Nephron (organoid): ENCODE measurements around the gene PIK3CD.

Source experiments
- H3K27ac Mint-ChIP-seq, 3 experiments: 2 replicates each; pipeline ENCODE4 v1.8.0; 2020; ENCODE audit warnings: mixed read lengths in 3 of 3, mild to moderate bottlenecking in 2 of 3, moderate library complexity in 1 of 3
- H3K27me3 Mint-ChIP-seq: 2 replicates; pipeline ENCODE4 v1.8.0; 2021; ENCODE audit warnings: low read depth, mild to moderate bottlenecking, moderate library complexity, mixed read lengths
- H3K36me3 Mint-ChIP-seq: 2 replicates; pipeline ENCODE4 v1.8.0; 2020; ENCODE audit warnings: low read depth, mixed read lengths
- H3K4me1 Mint-ChIP-seq: 2 replicates; pipeline ENCODE4 v1.8.0; 2020; ENCODE audit warnings: mixed read lengths
- H3K4me3 Mint-ChIP-seq, 3 experiments: 2 replicates each; pipeline ENCODE4 v1.8.0; 2020; ENCODE audit warnings: mild to moderate bottlenecking in 3 of 3, mixed read lengths in 3 of 3, moderate library complexity in 2 of 3
- H3K9me3 Mint-ChIP-seq: 2 replicates; pipeline ENCODE4 v1.8.0; 2020; ENCODE audit warnings: mixed read lengths
- CTCF ChIP-seq, 3 experiments: fragments of 200-600 bp; sonication (generic); IDR thresholded peaks; one replicate each; pipeline ENCODE4 v1.5.0; 2021; ENCODE audit warnings: antibody characterized with exemption in 3 of 3; ENCODE audit not compliant: unreplicated experiment in 3 of 3

Gene PIK3CD

GRCh38 chr1:9651220-9651564 lies 339 bp upstream of the PIK3CD start:
- peak overlapping the region; percentile 84 to 89 (median 88) for H3K4me3 Mint-ChIP-seq
- H3K9me3 Mint-ChIP-seq, result no peaks in the 10 kb centered on the region
- H3K27me3 Mint-ChIP-seq, result peaks cover 81% of the 10 kb centered on the region
- no peaks in the 10 kb centered on the region for H3K36me3 Mint-ChIP-seq
- no peak for TF ChIP-seq CTCF (IDR thresholded peaks at IDR 0.05; ENCODE audit: unreplicated experiment in 3 of 3)
- H3K4me1 Mint-ChIP-seq, result peaks cover 13% of the 10 kb centered on the region
- H3K27ac Mint-ChIP-seq, result no peak overlapping the region

GRCh38 chr1:9652379-9653209 lies 1.1 kb downstream of the PIK3CD start:
- TF ChIP-seq CTCF (IDR thresholded peaks at IDR 0.05; ENCODE audit: unreplicated experiment in 3 of 3), result no peak
- Mint-ChIP-seq H3K9me3 (no peaks in the 10 kb centered on the region), H3K27me3 (peaks cover 86% of the 10 kb centered on the region), H3K27ac (no peak overlapping the region), H3K4me1 (peaks cover 13% of the 10 kb centered on the region), H3K4me3 (peak overlapping the region; percentile 49 to 69 (median 57)), H3K36me3 (no peaks in the 10 kb centered on the region)

GRCh38 chr1:9653210-9653490 lies 1.6 kb downstream of the PIK3CD start:
- peak overlapping the region; percentile 49 to 69 (median 55) for H3K4me3 Mint-ChIP-seq
- H3K9me3 Mint-ChIP-seq, result no peaks in the 10 kb centered on the region
- peaks cover 13% of the 10 kb centered on the region for H3K4me1 Mint-ChIP-seq
- no peaks in the 10 kb centered on the region for H3K36me3 Mint-ChIP-seq
- H3K27me3 Mint-ChIP-seq, result peaks cover 89% of the 10 kb centered on the region
- no peak for TF ChIP-seq CTCF (IDR thresholded peaks at IDR 0.05; ENCODE audit: unreplicated experiment in 3 of 3)
- no peak overlapping the region for H3K27ac Mint-ChIP-seq

- H3K27me3 Mint-ChIP-seq, result peaks cover 85% of the 10 kb centered on the region
- H3K4me1 Mint-ChIP-seq, result peaks cover 10% of the 10 kb centered on the region
- no peak for TF ChIP-seq CTCF (IDR thresholded peaks at IDR 0.05; ENCODE audit: unreplicated experiment in 3 of 3)
- peak overlapping the region; percentile 49 to 69 (median 55) for H3K4me3 Mint-ChIP-seq
- no peaks in the 10 kb centered on the region for H3K9me3 Mint-ChIP-seq
- no peak overlapping the region for H3K27ac Mint-ChIP-seq
- no peaks in the 10 kb centered on the region for H3K36me3 Mint-ChIP-seq
These were observed 2.0 kb downstream of the PIK3CD start for GRCh38 chr1:9653491-9654050.

- Mint-ChIP-seq H3K27ac (no peak overlapping the region), H3K27me3 (peaks cover 79% of the 10 kb centered on the region), H3K9me3 (no peaks in the 10 kb centered on the region), H3K4me3 (peak overlapping the region in 2 of 3 experiments; percentile 10 to 13), H3K4me1 (peaks cover 10% of the 10 kb centered on the region), H3K36me3 (no peaks in the 10 kb centered on the region)
- TF ChIP-seq CTCF (IDR thresholded peaks at IDR 0.05; ENCODE audit: unreplicated experiment in 3 of 3), result no peak
These were observed 2.7 kb downstream of the PIK3CD start for GRCh38 chr1:9654051-9654833.
